Hepatocyte (in vitro differentiated cells): ENCODE results near the gene ROR2.

Source experiments
- EZH2 ChIP-seq: fragments of 200-600 bp; sonication (generic); IDR thresholded peaks from 2 replicates; pipeline ENCODE4 v1.6.1; 2016; ENCODE audit warnings: antibody characterized with exemption, mild to moderate bottlenecking, borderline replicate concordance
- EZH2phosphoT487 ChIP-seq: fragments of 200-600 bp; sonication (generic); IDR thresholded peaks from one replicate; pipeline ENCODE4 v1.6.1; 2018; ENCODE audit warnings: antibody characterized with exemption, mild to moderate bottlenecking, low read depth, moderate library complexity; ENCODE audit not compliant: unreplicated experiment, severe bottlenecking
- TF ChIP-seq, protein P1 (sequence below): fragments of 200-600 bp; sonication (generic); IDR thresholded peaks from 2 replicates; pipeline ENCODE4 v1.5.1; 2016; ENCODE audit warnings: antibody characterized with exemption, mild to moderate bottlenecking; ENCODE audit not compliant: poor library complexity

DNA sequence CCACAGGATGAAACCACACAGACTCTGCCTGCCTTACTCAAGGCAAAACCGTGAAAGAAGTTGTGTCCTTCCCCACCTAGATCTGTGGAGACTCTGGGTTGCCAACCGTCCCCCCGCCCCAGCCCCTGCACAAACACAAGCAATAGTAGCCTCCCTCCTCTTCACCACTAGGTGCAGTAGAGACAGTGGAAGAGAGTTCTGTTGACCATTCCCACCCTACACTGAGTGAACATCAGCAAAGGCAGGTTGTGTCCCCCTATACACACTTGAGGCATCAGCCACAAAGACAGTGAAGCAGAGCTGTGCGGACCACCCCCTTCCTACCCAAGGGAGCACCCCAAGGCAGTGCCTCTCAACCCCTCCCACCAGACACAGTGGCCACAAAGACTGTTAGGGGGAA lies 302.7 kb downstream of the ROR2 start:
- TF ChIP-seq, protein P1, sequence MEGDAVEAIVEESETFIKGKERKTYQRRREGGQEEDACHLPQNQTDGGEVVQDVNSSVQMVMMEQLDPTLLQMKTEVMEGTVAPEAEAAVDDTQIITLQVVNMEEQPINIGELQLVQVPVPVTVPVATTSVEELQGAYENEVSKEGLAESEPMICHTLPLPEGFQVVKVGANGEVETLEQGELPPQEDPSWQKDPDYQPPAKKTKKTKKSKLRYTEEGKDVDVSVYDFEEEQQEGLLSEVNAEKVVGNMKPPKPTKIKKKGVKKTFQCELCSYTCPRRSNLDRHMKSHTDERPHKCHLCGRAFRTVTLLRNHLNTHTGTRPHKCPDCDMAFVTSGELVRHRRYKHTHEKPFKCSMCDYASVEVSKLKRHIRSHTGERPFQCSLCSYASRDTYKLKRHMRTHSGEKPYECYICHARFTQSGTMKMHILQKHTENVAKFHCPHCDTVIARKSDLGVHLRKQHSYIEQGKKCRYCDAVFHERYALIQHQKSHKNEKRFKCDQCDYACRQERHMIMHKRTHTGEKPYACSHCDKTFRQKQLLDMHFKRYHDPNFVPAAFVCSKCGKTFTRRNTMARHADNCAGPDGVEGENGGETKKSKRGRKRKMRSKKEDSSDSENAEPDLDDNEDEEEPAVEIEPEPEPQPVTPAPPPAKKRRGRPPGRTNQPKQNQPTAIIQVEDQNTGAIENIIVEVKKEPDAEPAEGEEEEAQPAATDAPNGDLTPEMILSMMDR, result no peak
- no peak for TF ChIP-seq EZH2
- TF ChIP-seq EZH2phosphoT487, result no peak
